Inflammatory macrophage treated with lipopolysaccharide for 1 hour (primary cell): ENCODE measurements around the gene DLGAP1.
A peak's percentile ranks its signal among the peaks of the same experiment; 100 is the strongest.

Experiments
- DNase-seq, 2 donors: peaks; one replicate each; pipeline ENCODE4 v3.0.0-alpha.2; 2020 to 2022

Gene DLGAP1

DNA sequence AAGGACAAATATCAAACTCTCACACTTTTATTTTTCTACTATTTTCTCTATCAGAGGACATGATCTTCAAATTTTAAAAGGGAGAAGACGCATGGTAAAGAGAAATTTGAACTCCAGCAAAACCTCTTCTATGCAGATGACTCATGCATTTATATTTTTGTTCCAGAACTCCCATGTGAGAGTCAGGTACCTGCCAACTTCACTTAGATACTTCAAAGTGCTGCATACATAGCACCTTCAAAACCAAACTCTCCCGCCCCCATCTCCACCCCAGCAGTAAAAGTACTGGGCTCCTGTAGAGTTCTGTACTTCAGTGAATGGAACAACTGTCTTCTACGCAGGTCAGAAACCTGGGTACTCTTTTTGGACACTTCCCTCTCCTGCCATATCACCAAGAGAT lies 606.8 kb downstream of the DLGAP1 start:
- DNase-seq, result no peak

DNA sequence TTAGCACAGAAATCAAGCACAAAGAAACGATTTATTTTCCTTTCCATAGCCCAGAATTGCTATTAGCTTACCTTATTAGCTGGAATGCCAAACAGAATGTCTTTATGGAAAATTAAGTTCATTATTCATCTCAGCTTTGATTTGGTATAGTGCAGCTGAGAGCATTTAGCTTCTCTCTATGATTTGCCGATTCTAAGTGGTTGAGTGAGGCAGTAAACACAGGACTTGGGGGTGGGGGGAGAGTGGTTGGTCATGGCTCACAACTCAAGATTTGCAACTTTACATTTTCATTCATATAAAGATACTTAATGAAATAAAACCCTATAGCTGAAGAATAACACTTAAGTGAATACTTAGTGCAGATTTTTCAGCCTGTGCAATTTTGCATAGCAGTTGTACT lies 609.9 kb downstream of the DLGAP1 start:
- DNase-seq, result no peak

- DNase-seq, result no peak
Observed at GRCh38 chr18:3842844-3843243, 612.3 kb downstream of the DLGAP1 start.

GRCh38 chr18:3840766-3841165 lies 614.3 kb downstream of the DLGAP1 start:
- DNase-seq, result no peak

GRCh38 chr18:3839581-3839981 lies 615.5 kb downstream of the DLGAP1 start:
- no peak for DNase-seq

DNA sequence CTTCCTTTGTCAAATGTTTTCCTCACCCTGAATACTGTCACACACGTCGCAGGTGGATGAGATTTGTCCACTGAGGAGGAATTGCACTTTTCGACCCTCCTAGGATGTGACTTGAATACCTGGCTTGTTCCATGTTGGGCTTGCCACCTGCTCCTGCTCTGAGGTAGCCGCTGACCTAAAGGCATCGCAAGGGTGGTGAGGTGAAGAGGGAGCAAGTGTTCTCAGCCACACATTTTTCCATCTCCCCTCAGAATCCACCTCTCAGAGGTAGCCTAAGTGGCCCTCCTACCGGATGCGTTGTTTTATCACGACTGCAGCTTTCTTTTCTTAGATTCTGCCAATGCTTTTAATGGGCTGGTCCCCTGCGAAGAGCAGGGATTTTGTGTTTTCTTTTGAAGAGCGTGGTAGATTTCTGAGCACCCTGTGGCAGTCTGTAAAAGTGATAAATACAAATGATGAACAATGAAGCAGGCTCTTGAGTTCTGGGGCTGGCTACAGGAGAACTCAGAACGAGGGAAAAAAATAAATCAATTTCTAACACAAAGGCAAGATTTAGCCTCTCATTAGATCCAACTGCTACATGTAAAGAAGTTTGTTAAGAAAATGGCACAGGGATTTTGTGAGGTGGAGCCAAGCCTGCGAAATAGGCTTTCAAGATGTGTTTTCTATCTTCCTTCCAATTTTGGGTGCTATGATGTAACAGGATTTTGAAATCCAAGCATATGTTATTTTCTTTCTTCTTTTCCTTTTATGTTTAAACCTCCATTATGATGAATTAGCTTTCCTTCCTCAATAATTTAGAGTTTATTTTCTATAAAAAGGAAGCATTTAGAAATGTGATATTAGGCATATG lies 618.4 kb downstream of the DLGAP1 start:
- DNase-seq, result no peak

DNA sequence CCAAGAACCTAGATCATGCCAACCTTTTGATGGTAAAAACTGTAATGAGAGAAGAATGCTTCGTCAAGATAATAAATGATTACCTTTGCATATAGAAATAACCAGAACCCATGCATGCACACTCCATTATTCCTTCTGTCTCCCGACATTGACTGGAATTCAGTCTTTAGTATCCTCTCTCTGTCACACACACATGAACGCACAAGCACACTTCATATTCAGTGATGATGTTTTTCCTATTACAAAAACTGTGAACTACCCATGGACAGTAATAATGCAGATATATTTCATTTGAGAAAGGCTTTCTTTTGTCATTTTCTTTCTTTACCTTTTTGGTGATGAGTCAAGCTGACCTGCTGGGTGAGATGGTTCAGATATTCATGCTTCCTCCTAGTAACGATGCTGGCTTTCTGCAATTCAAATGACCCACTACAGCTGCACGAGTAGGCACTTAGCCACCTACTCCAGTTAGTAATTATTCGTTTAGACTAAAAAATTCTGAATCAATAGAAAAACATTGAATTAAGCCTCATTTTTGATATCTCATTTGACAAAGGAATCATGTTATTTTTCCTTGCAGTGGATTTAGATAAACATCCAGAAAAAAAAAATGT lies 623.0 kb downstream of the DLGAP1 start:
- DNase-seq, result no peak

DNA sequence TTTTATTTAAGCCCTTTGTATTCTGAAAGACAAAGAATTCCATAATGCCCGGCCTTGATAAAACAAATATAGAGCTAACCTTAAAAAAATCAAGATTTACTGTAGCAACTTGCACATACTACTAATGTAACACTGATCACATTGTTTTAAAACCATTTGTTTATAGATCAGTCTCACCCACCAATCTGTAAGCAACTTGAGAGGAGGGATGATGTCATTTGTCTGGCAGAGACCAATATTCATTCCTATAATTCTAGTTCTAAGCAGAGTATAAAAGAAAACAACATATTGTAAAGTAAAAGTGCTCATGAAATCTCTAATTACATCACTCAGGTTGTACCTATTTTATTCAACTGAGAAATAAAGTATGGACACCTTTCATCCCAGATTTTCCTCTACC lies 624.5 kb downstream of the DLGAP1 start:
- DNase-seq, result no peak

GRCh38 chr18:3827236-3827845 lies 627.8 kb downstream of the DLGAP1 start:
- no peak for DNase-seq

DNA sequence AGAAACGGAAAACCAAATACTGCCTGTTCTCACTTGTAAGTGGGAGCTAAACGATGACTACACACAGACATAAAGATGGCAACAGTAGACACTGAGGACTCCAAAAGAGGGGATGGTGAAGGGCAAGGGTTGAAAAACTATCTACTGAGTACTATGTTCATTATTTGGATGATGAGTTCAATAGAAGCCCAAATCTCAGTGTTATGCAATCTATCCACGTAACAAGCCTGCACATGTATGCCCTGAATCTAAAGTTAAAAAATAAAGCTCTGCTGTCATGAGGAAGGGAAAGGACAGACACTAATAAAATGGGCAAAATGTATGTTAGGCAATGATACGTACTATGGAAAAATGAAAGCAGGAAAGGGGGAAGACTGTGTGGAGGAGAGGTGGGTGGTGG lies 629.1 kb downstream of the DLGAP1 start:
- no peak for DNase-seq

- no peak for DNase-seq
Observed at GRCh38 chr18:3824101-3824500, 631.0 kb downstream of the DLGAP1 start.

GRCh38 chr18:3823073-3823472 lies 632.0 kb downstream of the DLGAP1 start:
- DNase-seq, result no peak

GRCh38 chr18:3821524-3821923 lies 633.6 kb downstream of the DLGAP1 start:
- DNase-seq, result no peak

- DNase-seq, result no peak
Observed at GRCh38 chr18:3819961-3820360, 635.1 kb downstream of the DLGAP1 start.

DNA sequence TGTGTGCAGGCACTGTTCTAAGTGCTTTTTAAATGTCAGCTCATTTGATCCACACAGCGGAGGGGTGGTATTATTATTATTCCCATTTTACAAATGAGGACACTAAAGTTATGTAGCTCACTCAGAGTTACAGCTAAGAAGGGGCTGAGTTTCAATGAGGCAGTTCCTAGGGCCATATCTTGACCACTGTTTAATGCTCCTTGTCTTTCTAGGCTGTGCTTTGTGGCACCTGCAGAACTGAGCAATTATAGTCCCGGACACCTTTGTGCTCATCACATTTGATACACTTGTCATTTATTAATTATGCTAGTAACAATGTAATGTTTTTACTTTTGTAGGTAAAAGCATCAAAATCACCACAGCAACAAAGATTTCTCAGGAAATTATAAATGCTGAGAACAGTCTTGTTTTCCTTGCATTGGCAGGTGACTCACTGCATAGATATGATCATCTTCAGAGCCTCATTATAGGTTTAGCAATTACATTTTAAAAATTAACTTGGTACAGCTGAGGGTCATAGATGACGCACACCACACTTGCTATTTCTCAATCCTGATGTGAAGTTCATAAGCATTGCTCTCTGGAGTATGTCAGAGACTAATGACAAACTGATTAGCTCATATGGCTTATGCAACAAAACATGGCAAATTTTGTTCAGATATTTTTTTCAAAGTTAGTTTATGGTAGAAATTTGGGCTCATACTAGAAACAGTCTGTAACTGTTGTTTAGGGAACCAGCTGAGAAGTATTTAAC lies 638.3 kb downstream of the DLGAP1 start:
- peak; percentile 35 to 40 for DNase-seq

GRCh38 chr18:3815991-3816390 lies 639.1 kb downstream of the DLGAP1 start:
- no peak for DNase-seq

- no peak for DNase-seq
Observed at GRCh38 chr18:3814816-3815215, 640.3 kb downstream of the DLGAP1 start.

DNA sequence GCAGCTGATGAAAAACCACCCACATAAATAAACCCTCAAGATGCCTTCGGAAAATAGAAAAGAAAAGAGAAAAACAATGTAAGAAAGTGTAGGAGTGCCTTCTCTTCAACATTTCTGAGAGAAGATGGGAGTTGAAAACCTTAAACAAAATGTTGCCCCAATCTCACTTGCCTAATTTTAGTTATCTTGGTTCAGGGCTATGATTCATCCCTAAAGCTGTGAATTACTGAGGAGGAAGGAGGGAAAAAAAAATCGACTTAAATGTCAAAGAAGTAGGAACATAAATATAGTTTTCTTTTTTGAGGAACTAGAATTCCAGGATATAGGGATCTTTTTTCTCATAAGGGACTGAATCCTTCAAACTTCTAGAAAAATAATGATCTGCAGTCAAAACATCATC lies 644.8 kb downstream of the DLGAP1 start:
- no peak for DNase-seq

GRCh38 chr18:3808985-3809780 lies 645.9 kb downstream of the DLGAP1 start:
- no peak for DNase-seq

DNA sequence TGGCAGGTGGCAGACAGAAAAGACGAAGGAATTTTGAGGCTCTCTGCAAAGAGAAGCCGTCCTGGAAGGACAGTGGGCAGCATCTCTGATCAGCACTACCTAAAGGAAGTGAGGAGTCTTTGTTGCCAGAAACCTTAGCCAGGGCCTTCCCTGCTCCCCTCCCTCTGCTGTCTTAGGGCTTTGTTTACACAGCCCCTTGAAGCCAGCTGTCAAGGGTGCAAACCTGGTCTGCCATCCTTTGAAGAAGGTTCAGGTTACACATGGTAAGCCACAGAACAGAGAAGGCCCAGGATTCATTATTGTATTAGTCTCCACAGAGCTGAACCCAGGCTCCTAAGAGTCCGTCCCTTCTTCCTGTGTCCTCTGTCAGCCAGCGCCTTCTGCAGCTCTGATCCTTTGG lies 648.5 kb downstream of the DLGAP1 start:
- no peak for DNase-seq

- no peak for DNase-seq
Observed at GRCh38 chr18:3804336-3804735, 650.8 kb downstream of the DLGAP1 start.

DNA sequence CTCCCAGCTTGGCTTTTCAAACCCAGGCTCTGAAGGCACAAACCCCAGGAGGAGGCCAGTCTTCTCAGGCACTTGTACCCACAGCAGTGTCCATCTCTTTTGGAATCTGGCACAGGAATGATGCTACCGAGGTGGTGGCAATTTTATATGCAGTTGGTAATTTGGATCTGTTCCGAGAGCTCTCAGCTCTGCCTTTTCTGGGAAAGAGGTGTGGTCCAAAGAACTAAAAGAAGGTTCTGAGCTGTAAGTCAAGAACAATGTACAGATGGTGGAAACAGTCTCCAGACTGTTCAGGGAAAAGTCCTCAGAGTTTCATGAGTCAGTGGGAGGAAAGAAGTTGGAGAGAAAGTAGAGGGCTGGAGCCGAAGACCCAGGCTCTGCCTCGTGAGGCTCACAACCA lies 651.8 kb downstream of the DLGAP1 start:
- DNase-seq, result no peak

DNA sequence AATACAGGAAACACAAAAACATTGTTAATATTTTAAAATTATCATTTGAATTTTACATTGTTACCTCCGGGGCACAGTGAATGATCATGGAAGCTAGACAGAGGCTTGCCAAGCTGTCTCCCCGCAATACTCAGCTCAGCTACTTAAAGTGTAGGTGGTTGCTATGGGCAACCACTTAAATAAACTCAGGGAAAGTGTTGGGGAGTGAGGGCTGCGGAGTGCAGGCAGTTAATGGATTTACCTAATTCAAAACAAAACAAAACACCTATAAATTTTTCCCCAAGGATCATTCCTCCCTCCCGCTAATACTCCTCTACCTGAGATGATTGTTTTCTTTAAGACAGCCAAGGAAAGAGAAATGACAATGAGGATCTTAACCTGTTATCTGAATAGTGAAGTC lies 655.6 kb downstream of the DLGAP1 start:
- DNase-seq, result no peak
